H1 (cell line): ENCODE measurements around the gene ODF2L.

Source experiments
- CHD1 ChIP-seq: IDR thresholded peaks from 2 replicates; pipeline ENCODE4 v1.6.1; 2012; ENCODE audit warnings: low read depth, low read length, improper control_type of control experiment
- JUND ChIP-seq: IDR thresholded peaks from 2 replicates; pipeline ENCODE4 v1.6.1; 2011; ENCODE audit warnings: mild to moderate bottlenecking, improper control_type of control experiment, low read length
- POLR2A ChIP-seq, 2 experiments: IDR thresholded peaks; 1 replicate in 1 of 2; 2 replicates in 1 of 2; pipeline ENCODE4 v1.6.1; 2011; ENCODE audit warnings: low read depth in 2 of 2, low read length in 2 of 2, mild to moderate bottlenecking in 2 of 2; ENCODE audit errors: control extremely low read depth in 1 of 2
- SP1 ChIP-seq: IDR thresholded peaks from 2 replicates; pipeline ENCODE4 v1.6.1; 2011; ENCODE audit warnings: low read depth, low read length
- SUZ12 ChIP-seq: fragments of 200-600 bp; sonication (generic); IDR thresholded peaks from 2 replicates; pipeline ENCODE4 v1.6.1; 2012; ENCODE audit warnings: mild to moderate bottlenecking, inconsistent platforms, low read length, moderate library complexity, mixed read lengths
- ZNF274 ChIP-seq: IDR thresholded peaks from 2 replicates; pipeline ENCODE4 v1.7.0; 2012; ENCODE audit warnings: low read length, borderline replicate concordance; ENCODE audit errors: extremely low read depth
- TF ChIP-seq, protein P1 (sequence below): IDR thresholded peaks from 2 replicates; pipeline ENCODE4 v1.6.1; 2012; ENCODE audit warnings: inconsistent platforms
- TF ChIP-seq, protein P2 (sequence below): IDR thresholded peaks from 2 replicates; pipeline ENCODE4 v1.6.1; 2011; ENCODE audit warnings: low read depth, mild to moderate bottlenecking, low read length; ENCODE audit not compliant: insufficient read depth
- TF ChIP-seq, protein P3 (sequence below), 3 experiments: IDR thresholded peaks; 1 replicate in 2 of 3; 2 replicates in 1 of 3; pipeline versions ENCODE4 v1.5.1 to v1.6.1; 2011; ENCODE audit warnings: low read length in 3 of 3, mild to moderate bottlenecking in 3 of 3, inconsistent platforms in 2 of 3, low read depth in 1 of 3, moderate library complexity in 1 of 3; ENCODE audit not compliant: insufficient read depth in 1 of 3; ENCODE audit errors: control extremely low read depth in 1 of 3
- TF ChIP-seq, protein P4 (sequence below): IDR thresholded peaks from 2 replicates; pipeline ENCODE4 v1.6.1; 2011; ENCODE audit warnings: low read length, improper control_type of control experiment

DNA sequence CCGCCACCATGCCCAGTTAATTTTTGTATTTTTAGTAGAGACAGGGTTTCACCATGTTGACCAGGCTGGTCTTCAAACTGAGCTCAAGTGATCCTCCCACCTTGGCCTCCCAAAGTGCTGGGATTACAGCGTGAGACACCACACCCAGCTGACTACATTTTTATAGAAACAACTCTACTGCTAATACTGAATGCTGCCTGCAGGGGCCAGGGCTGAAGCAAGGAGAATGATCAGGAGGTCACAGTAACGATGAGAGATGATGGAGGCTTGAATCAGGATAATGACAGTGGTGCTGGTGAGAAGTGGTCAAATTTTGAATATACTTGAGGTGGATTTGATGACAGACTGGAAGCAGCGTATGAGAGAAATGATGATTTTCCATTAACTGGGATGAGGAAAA is 33.3 kb downstream of the ODF2L start:
- TF ChIP-seq, protein P1, sequence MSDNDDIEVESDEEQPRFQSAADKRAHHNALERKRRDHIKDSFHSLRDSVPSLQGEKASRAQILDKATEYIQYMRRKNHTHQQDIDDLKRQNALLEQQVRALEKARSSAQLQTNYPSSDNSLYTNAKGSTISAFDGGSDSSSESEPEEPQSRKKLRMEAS, result no peak
- TF ChIP-seq POLR2A (IDR thresholded peaks at IDR 0.05; ENCODE audit: control extremely low read depth in 1 of 2, low read depth in 2 of 2, low read length in 2 of 2) (no peak), CHD1 (no peak), ZNF274 (no peak), SUZ12 (no peak), SP1 (no peak), JUND (no peak)
- TF ChIP-seq, protein P2, sequence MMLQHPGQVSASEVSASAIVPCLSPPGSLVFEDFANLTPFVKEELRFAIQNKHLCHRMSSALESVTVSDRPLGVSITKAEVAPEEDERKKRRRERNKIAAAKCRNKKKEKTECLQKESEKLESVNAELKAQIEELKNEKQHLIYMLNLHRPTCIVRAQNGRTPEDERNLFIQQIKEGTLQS, result no peak
- TF ChIP-seq, protein P3, sequence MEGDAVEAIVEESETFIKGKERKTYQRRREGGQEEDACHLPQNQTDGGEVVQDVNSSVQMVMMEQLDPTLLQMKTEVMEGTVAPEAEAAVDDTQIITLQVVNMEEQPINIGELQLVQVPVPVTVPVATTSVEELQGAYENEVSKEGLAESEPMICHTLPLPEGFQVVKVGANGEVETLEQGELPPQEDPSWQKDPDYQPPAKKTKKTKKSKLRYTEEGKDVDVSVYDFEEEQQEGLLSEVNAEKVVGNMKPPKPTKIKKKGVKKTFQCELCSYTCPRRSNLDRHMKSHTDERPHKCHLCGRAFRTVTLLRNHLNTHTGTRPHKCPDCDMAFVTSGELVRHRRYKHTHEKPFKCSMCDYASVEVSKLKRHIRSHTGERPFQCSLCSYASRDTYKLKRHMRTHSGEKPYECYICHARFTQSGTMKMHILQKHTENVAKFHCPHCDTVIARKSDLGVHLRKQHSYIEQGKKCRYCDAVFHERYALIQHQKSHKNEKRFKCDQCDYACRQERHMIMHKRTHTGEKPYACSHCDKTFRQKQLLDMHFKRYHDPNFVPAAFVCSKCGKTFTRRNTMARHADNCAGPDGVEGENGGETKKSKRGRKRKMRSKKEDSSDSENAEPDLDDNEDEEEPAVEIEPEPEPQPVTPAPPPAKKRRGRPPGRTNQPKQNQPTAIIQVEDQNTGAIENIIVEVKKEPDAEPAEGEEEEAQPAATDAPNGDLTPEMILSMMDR (IDR thresholded peaks at IDR 0.05; ENCODE audit: control extremely low read depth in 1 of 3, insufficient read depth in 1 of 3, low read depth in 1 of 3, low read length in 3 of 3), result peak in 1 of 3 experiments; percentile 12; a peak in 1 of 4 replicates
- TF ChIP-seq, protein P4, sequence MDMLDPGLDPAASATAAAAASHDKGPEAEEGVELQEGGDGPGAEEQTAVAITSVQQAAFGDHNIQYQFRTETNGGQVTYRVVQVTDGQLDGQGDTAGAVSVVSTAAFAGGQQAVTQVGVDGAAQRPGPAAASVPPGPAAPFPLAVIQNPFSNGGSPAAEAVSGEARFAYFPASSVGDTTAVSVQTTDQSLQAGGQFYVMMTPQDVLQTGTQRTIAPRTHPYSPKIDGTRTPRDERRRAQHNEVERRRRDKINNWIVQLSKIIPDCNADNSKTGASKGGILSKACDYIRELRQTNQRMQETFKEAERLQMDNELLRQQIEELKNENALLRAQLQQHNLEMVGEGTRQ, result no peak
